MM.1S (cell line): Measurements from ENCODE around the gene NEU1.
"Not testable (repeated sequence)": the region's sequence is repeated elsewhere in the genome, so short reads cannot be mapped to it uniquely, and the experiment has no call there.

Experiments
- DNase-seq: peaks from one replicate; pipeline ENCODE4 v3.0.0-alpha.2; 2015
- H2AFZ ChIP-seq: fragments of 300-600 bp; sonication (generic); 2 replicates; pipeline ENCODE4 v1.6.0; 2016; ENCODE audit warnings: antibody characterized with exemption, low read length
- H3F3A ChIP-seq: fragments of 300-600 bp; sonication (generic); 2 replicates; pipeline ENCODE4 v1.6.1; 2016; ENCODE audit warnings: mild to moderate bottlenecking, antibody characterized with exemption, low read length, moderate library complexity, mixed read lengths; ENCODE audit not compliant: insufficient read depth
- H3K27ac ChIP-seq: fragments of 300-600 bp; sonication (generic); 2 replicates; pipeline ENCODE4 v1.5.1; 2016; ENCODE audit warnings: mild to moderate bottlenecking, low read length
- H3K27me3 ChIP-seq: fragments of 300-600 bp; sonication (generic); replicated peaks from 2 replicates; pipeline ENCODE4 v1.6.0; 2016; ENCODE audit warnings: low read length; ENCODE audit not compliant: insufficient read depth
- H3K36me3 ChIP-seq: fragments of 300-600 bp; sonication (generic); replicated peaks from 2 replicates; pipeline ENCODE4 v1.6.1; 2016; ENCODE audit warnings: mild to moderate bottlenecking, low read length, mixed read lengths; ENCODE audit not compliant: insufficient read depth
- H3K4me1 ChIP-seq: fragments of 300-600 bp; sonication (generic); 2 replicates; pipeline ENCODE4 v1.6.1; 2016; ENCODE audit warnings: low read length, mixed read lengths
- H3K4me2 ChIP-seq: fragments of 300-600 bp; sonication (generic); 2 replicates; pipeline ENCODE4 v1.6.0; 2016; ENCODE audit warnings: low read depth, low read length
- H3K4me3 ChIP-seq: fragments of 300-600 bp; sonication (generic); 2 replicates; pipeline ENCODE4 v1.5.1; 2016; ENCODE audit warnings: low read length, mixed read lengths
- H3K79me2 ChIP-seq: fragments of 300-600 bp; sonication (generic); 2 replicates; pipeline ENCODE4 v1.6.1; 2016; ENCODE audit warnings: mixed run types, low read length, mixed read lengths
- H3K9ac ChIP-seq: fragments of 300-600 bp; sonication (generic); 2 replicates; pipeline ENCODE4 v1.6.1; 2016; ENCODE audit warnings: low read length, mixed read lengths
- H3K9me2 ChIP-seq: fragments of 300-600 bp; sonication (generic); replicated peaks from 2 replicates; pipeline ENCODE4 v1.6.1; 2016; ENCODE audit warnings: mild to moderate bottlenecking, low read length, mixed read lengths; ENCODE audit not compliant: insufficient read depth
- H3K9me3 ChIP-seq: fragments of 300-600 bp; sonication (generic); replicated peaks from 2 replicates; pipeline ENCODE4 v1.6.1; 2016; ENCODE audit warnings: mild to moderate bottlenecking, low read length, mixed read lengths; ENCODE audit not compliant: insufficient read depth
- H4K20me1 ChIP-seq: fragments of 300-600 bp; sonication (generic); 2 replicates; pipeline ENCODE4 v1.6.1; 2016; ENCODE audit warnings: mild to moderate bottlenecking, low read length, moderate library complexity, mixed read lengths; ENCODE audit not compliant: insufficient read depth
- CTCF ChIP-seq: fragments of 300-600 bp; sonication (generic); IDR thresholded peaks from 2 replicates; pipeline ENCODE4 v1.5.1; 2016; ENCODE audit warnings: antibody characterized with exemption, low read length, mixed read lengths
- EZH2 ChIP-seq: fragments of 300-600 bp; sonication (generic); optimal IDR thresholded peaks from 2 replicates; pipeline ENCODE3; 2017; ENCODE audit warnings: low read depth, mild to moderate bottlenecking, antibody characterized with exemption, low read length, mixed read lengths
- EZH2phosphoT487 ChIP-seq: fragments of 300-600 bp; sonication (generic); IDR thresholded peaks from 2 replicates; pipeline ENCODE4 v1.6.1; 2018; ENCODE audit warnings: antibody characterized with exemption, low read length

The NEU1 gene

DNA sequence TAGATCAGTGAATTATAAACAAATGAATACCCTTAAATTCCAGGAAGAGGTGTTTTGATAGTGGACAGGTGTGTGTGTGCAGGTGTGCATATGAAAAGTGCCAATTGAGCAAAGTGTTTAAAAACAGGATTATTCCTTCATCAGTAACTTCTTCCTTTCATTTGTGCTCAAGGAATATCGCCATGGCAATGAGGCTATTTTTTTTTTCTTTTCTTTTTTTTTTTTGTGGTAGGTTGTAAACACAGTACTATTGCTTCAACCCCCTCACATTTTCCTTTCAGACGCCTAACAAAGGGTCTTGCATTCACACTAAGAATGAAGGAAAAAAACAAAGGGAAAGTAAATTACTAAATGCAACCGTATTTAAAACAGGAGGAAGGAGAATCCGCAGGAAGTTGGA, 37.1 kb downstream of the NEU1 start:
- no peak for TF ChIP-seq EZH2phosphoT487
- TF ChIP-seq CTCF, result no peak
- no peak overlapping the region for H3K9ac ChIP-seq
- no peaks in the 10 kb centered on the region for H3K9me3 ChIP-seq
- H3K79me2 ChIP-seq, result peaks cover 22% of the 10 kb centered on the region
- no peaks in the 10 kb centered on the region for H3K27me3 ChIP-seq
- no peak overlapping the region for H2AFZ ChIP-seq
- no peaks in the 10 kb centered on the region for H3K36me3 ChIP-seq
- DNase-seq, result no peak
- no peaks in the 10 kb centered on the region for H3K9me2 ChIP-seq
- H3F3A ChIP-seq, result peaks cover 34% of the 10 kb centered on the region
- no peak overlapping the region for H3K4me2 ChIP-seq
- H3K27ac ChIP-seq, result no peak overlapping the region
- H4K20me1 ChIP-seq, result no peaks in the 10 kb centered on the region; the same call in 1 of the 2 replicates
- peaks cover 19% of the 10 kb centered on the region; the same call in 1 of the 2 replicates for H3K4me1 ChIP-seq
- no peak overlapping the region for H3K4me3 ChIP-seq

GRCh38 chr6:31823592-31824196, 38.9 kb downstream of the NEU1 start:
- not testable (repeated sequence) for H3K27ac ChIP-seq, H3K9ac ChIP-seq, DNase-seq, H2AFZ ChIP-seq, H3K4me3 ChIP-seq, H3K9me3 ChIP-seq, H4K20me1 ChIP-seq, H3K36me3 ChIP-seq, H3K9me2 ChIP-seq, H3K27me3 ChIP-seq, H3K4me2 ChIP-seq
- H3K79me2 ChIP-seq, result peaks cover 11% of the 10 kb centered on the region
- peaks cover 19% of the 10 kb centered on the region; the same call in 1 of the 2 replicates for H3K4me1 ChIP-seq
- H3F3A ChIP-seq, result peaks cover 25% of the 10 kb centered on the region

DNA sequence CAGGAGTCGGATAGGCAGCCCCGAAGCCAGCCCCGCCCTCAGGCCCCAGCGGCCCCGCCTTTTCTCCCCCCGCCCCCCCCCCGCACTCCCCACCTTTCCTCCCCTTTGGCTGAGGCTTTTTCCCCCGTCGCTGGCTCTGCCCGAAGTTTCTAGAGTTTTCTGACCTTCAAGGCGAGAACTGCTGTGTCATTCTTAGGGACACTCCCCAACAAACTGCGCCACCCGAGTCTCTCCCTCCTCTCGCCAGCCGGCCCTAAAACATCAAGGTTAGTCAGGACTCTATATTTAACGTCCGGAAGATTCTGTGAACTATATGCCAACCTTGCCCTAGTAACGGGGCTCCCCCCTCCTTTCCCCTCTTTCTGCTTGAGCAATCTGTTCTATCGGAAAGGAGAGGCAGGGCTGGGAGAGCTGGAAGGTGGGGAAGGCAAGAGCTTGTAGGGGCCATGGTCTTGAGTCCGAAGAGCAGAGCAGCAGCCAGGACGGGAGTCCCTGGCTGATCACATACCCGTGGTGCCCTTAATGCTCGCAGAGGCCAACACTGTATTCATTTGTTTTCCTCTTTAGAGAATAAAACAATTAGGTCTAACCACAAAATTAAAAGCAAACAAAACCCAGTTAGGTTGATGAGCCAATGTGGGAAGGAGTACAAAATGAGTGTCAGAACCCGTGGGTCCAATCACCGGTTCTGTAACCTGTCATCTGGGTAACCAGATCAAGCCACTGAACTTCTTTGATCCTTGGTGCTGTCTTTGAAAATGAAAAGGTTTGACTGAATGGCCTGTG, 40.4 kb downstream of the NEU1 start:
- peak overlapping the region; percentile 91 for H2AFZ ChIP-seq
- peak overlapping the region; percentile 96 for H3K27ac ChIP-seq

DNA sequence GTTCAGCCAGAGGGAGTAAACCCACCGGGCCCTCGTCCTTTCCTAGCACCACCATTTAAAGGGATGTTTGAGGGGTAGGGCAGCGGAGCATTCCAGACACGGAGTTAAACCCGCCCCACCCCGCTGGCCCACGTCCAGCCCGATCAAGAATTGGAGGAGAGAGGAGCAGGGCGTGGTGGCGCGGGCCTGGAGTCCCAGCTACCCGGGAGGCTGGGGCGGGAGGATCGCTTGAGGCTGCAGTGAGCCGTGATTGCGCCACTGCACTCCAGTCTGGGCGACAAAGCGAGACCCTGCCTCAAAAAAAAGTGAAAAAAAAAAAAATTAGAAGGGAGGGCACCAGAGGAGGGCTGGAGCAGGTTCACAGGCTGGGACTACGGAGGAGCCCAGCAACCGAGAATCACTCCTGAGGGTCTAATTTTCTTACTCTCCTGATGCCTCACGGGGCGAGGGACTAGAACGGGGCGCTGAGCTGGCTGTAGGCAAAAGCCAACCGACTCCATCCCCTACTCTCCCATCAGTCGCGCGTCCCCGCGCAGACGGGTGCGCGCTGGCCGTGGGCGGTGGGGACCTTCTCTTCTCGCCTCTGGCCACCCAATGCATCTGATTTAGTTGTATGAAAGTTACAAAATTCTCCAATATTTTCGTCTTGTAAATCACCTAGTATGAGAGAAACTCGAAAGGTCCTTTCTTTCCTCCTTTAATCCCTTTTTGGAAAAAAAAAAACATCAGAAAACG, 41.2 kb downstream of the NEU1 start:
- Histone ChIP-seq H3K9me2 (no peaks in the 10 kb centered on the region), H4K20me1 (no peaks in the 10 kb centered on the region), H2AFZ (peak overlapping the region; percentile 91), H3K4me1 (peaks cover 19% of the 10 kb centered on the region; the same call in 1 of the 2 replicates), H3K9me3 (no peaks in the 10 kb centered on the region), H3K27me3 (no peaks in the 10 kb centered on the region), H3K27ac (peak overlapping the region; percentile 96), H3F3A (peaks cover 22% of the 10 kb centered on the region), H3K79me2 (peaks cover 4% of the 10 kb centered on the region), H3K36me3 (no peaks in the 10 kb centered on the region), H3K9ac (peak overlapping the region; percentile 67), H3K4me3 (peak overlapping the region; percentile 62), H3K4me2 (peak overlapping the region; percentile 60)
- no peak for TF ChIP-seq EZH2
- no peak for TF ChIP-seq EZH2phosphoT487
- no peak for TF ChIP-seq CTCF
- peak; percentile 65 for DNase-seq

More for the DNA sequence above, 40.4 kb downstream of the NEU1 start:
- Histone ChIP-seq H3F3A (peaks cover 25% of the 10 kb centered on the region), H3K4me2 (peak overlapping the region; percentile 81), H4K20me1 (no peaks in the 10 kb centered on the region), H3K4me3 (peak overlapping the region; percentile 93), H3K27me3 (no peaks in the 10 kb centered on the region), H3K9ac (peak overlapping the region; percentile 88), H3K36me3 (no peaks in the 10 kb centered on the region), H3K79me2 (peaks cover 6% of the 10 kb centered on the region), H3K9me2 (no peaks in the 10 kb centered on the region), H3K4me1 (peaks cover 19% of the 10 kb centered on the region; the same call in 1 of the 2 replicates), H3K9me3 (no peaks in the 10 kb centered on the region)
- DNase-seq, result peak; percentile 86
- TF ChIP-seq EZH2, result no peak

GRCh38 chr6:31820399-31820798, 42.2 kb downstream of the NEU1 start:
- not testable (repeated sequence) for H3K79me2 ChIP-seq, H3K9me2 ChIP-seq, H3K9me3 ChIP-seq, H3K4me3 ChIP-seq, H3K27me3 ChIP-seq, H3K27ac ChIP-seq, H2AFZ ChIP-seq, H3K4me2 ChIP-seq, H3K9ac ChIP-seq, H4K20me1 ChIP-seq, H3K36me3 ChIP-seq, DNase-seq
- Histone ChIP-seq H3F3A (peaks cover 16% of the 10 kb centered on the region), H3K4me1 (peaks cover 15% of the 10 kb centered on the region; the same call in 1 of the 2 replicates)
